Caki2 (cell line): Measurements from ENCODE around the gene TTC33. TPM values are rescaled to one million over a fixed set of nuclear protein-coding genes. Genes with fewer than 3 reads are reported as not detected.
"Not testable (repeated sequence)": the region's sequence is repeated elsewhere in the genome, so short reads cannot be mapped to it uniquely, and the experiment has no call there.

Experiments used
- DNase-seq: peaks from one replicate; pipeline ENCODE4 v3.0.0-alpha.2; 2015; ENCODE audit warnings: low read depth
- in situ Hi-C: cut with HindIII; loops from 2 replicates; pipeline ENCODE4 v1.10.0; 2016; ENCODE audit warnings: low sequenced_read_pairs, low pct_unique_long_range_greater_than_20kb, mixed read lengths
- total RNA-seq: library from RNA; depleted of rRNA; stranded (reverse); fragments of >200 nt; shearing (Covaris generic); gene quantifications from 2 replicates; pipeline ENCODE4 v1.2.3, GENCODE V29; 2014; ENCODE audit warnings: low replicate concordance

Gene TTC33
- total RNA-seq, 1 experiment from 2014 or later, result 8.8 TPM

DNA sequence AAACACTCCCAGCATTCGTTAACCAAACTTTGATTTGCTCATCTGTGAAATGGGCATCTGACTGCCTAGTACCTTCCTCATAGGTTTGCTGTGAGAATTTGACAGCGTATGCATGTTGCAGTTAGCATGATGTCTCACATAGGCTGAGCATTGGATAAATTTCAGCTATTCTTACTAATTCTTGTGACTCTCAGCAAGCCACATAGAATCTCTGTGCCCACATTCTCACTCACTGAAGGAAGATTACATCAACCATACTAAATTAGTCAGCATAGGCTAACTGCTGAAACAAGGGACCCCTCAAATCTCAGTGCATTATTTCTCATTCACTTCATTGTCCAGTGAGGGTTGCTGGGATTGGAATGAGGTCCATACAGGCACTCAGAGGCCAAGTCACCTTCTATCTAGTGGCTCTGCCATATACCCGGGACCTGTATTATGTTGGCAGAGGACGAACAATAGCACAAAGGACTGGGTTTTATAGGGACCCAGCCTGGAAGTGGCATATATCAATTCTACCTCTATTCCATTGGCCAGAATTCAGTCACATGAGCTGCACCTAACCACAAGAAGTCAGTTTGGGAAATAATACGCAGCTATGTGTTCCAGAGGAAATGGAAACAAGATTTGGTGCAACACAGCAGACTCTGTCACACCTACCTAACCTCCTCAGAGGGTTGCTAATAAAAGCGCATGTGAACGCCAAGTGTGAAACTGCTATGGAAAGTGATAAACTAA is 80.2 kb downstream of the TTC33 start:
- in situ Hi-C loops, result no loop called here

DNA sequence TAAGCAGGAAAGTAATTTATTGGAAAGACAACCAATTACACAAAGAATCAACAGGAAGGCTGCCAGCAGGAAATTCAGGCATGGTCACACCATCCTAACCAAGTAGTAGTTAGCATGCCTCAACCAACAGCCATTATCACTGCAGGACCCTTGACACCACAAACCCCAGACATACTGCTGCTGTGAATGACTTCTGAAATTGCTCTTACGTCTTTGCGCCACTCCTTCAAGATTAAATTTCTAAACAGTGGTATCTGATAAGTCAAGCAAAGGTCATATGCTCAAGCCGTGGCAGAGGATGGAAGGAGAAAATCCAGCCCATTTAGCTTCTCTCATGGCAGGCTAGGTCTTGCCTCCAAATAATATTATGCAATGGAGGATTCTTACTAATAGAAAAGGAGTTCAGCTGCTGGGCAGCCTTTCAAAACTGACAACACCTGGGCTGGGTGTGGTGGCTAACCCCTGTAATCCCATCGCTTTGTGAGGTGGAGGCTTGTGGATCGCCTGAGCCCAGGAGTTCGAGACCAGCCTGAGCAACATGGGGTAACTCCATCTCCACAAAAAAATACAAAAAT is 81.0 kb downstream of the TTC33 start:
- DNase-seq, result no peak
- in situ Hi-C loops, result no loop called here

More for the DNA sequence above, 80.2 kb downstream of the TTC33 start:
- DNase-seq, result no peak

GRCh38 chr5:40672425-40672824 is 83.3 kb downstream of the TTC33 start:
- DNase-seq, result no peak
- in situ Hi-C loops, result no loop called here

GRCh38 chr5:40669606-40670390 is 86.0 kb downstream of the TTC33 start:
- in situ Hi-C loops, result no loop called here
- no peak for DNase-seq

GRCh38 chr5:40667161-40667663 is 88.5 kb downstream of the TTC33 start:
- in situ Hi-C loops, result no loop called here
- no peak for DNase-seq

GRCh38 chr5:40666657-40667056 is 89.1 kb downstream of the TTC33 start:
- in situ Hi-C loops, result no loop called here
- no peak for DNase-seq

GRCh38 chr5:40665635-40666298 is 90.0 kb downstream of the TTC33 start:
- in situ Hi-C loops, result no loop called here
- no peak for DNase-seq

DNA sequence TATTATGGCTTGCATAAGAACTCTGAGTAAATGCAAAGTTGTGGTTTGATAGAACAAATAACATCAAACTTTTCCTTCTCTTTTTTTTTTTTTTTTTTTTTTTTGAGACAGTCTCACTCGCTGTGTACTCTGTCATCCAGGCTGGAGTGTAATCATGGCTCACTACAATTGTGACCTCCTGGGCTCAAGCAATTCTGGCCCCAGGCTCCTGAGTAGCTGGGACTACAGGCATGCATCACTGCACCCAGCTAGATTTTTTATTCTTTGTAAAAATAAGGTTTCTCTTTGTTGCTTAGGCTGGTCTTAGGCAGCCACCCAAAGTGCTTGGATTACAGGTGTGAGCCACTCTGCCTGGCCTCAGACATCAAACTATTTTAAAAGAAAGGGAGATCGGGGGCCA is 95.0 kb downstream of the TTC33 start:
- peak; percentile 38 for DNase-seq
- in situ Hi-C loops, result no loop called here

- no peak for DNase-seq
- in situ Hi-C loops, result no loop called here
Observed at GRCh38 chr5:40656766-40657165, 99.0 kb downstream of the TTC33 start.

GRCh38 chr5:40656091-40656490 is 99.7 kb downstream of the TTC33 start:
- DNase-seq, in situ Hi-C loops: not testable (repeated sequence)

- DNase-seq, result no peak
- in situ Hi-C loops, result no loop called here
Observed at GRCh38 chr5:40655138-40655537, 100.6 kb downstream of the TTC33 start.

DNA sequence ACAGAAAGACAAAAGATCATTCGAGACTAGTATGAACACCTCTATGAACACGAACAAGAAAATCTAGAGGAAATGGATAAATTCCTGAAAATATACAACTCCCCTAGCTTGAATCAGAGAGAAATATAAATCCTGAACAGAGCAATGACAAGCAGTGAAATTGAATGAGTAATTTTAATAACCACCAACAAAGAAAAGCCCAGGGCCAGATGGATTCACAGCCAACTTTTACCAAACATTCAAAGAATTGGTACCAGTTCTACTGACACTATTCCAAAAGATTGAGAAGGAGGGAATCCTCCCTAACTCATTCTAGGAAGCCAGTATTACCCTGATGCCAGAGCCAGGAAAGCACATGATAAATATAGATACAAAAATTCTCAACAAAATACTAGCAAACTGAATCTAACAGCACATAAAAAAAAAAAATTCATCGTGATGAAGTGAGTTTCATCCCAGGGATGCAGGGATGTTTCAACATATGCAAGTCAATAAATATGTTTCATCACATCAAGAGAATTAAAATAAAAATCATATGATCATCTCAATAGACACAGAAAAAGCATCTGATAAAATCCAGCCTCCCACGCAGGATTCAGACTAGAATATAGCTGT is 101.3 kb downstream of the TTC33 start:
- DNase-seq, result no peak
- in situ Hi-C loops, result no loop called here

DNA sequence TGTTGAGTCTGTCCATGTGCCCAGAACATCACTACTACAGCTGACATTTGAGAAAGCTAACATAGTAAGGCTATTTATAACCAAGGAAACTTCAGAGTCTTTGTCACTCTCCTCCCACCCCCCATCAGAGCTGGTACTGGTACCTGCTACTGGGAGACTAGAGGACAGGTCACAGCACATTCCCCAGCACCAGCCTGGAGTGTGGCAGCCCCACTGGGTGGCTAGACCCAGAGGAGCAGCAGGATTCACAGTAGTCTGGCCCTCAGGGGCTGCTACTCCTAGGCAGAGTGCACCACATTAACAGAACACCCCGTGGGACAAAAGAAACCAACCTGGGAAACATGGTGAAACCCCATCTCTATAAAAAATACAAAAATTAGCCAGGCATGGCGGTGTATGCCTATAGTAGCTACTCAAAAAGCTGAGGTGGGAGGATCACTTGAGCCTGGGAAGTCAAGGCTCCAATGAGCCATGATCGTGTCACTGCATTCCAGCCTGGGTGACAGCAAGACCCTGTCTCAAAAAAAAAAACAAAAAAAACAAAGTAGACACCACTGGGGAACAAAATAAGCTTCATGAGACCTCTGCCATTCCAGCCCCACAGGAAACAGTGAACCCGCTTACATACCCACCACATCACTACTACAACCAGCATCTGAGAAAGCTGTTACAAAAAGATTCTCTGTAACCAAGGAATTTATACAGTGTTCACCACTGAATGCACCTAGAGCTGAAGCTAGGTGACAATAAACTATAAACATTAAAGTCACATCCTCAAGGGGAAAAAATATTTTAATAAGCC is 102.3 kb downstream of the TTC33 start:
- no peak for DNase-seq
- in situ Hi-C loops, result no loop called here

- DNase-seq, result no peak
- in situ Hi-C loops, result no loop called here
Observed at GRCh38 chr5:40652441-40653220, 103.1 kb downstream of the TTC33 start.

GRCh38 chr5:40651201-40651600 is 104.6 kb downstream of the TTC33 start:
- DNase-seq, result no peak
- in situ Hi-C loops, result no loop called here

DNA sequence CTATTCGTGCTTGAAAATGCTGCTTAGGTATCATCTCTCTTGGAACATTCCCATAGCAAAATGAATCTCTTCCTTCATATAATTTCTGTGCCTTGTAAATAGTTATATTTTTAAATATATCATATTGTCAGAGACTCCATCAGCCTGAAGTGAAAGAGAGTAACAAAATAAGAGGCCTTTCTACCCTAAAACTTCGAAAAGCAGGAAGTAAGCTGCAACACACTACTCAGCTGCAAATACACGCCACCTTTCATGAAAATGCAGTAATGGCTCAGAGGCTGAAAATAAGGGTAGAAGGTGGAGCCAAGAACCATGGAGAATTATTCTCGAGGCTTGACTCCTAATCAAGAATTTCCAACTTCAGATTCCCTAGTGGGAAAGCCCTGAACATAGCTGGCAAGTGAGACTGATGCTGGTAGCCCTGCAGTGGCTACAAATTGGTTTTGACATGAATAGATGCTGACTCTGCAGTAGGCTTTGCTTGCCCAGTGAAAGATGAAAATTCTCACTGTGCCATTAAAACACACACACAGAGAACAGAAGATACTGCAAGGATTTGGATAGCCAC is 106.2 kb downstream of the TTC33 start:
- no peak for DNase-seq
- in situ Hi-C loops, result no loop called here

DNA sequence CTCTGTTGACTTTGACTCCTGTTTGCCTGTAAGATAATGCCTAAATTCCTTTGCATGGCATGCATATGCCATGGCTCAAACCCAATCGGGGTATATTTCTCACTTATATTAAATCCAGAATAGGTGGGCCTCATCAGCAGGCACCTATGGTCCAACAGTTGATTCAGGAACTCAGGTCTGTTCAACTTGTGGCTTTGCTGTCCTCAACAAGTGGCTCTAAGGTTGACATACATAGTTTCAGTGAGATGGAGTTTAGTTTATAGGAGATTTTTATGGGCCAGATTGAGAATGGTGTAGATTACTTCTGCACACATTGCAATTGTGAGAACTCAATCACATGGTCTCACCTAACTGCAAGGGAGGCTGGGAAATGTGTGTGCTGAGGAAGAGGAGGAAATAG is 107.6 kb downstream of the TTC33 start:
- in situ Hi-C loops, result no loop called here

More for the DNA sequence above, 107.6 kb downstream of the TTC33 start:
- DNase-seq, result no peak
